GM21360 (cell line): ENCODE results near the gene BTG3.

ENCODE experiments used
- ATAC-seq: cut with Tn5 transposase; IDR thresholded peaks from one replicate; pipeline ENCODE4 v1.9.1; 2021; ENCODE audit warnings: mild to moderate bottlenecking, moderate library complexity; ENCODE audit not compliant: unreplicated experiment

Gene BTG3

DNA sequence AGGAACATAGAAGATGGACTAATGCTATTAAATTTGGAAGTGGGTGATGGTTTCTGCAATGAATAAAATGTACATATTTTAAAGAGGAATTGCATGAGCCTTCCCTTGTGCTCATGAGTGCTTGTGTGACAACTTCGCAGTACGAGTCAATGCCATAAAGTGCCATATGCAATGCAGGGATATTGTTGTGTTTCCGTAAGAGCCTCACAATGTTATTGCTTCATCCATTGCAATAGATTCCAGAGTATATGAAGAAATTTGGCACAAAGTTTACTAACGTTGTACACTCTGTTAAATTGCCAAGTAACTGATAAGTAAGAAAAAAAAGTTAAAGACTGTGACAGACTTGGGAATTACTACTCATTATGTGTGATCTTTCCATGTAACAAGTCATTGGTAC is 22.3 kb downstream of the BTG3 start:
- ATAC-seq, result no peak

DNA sequence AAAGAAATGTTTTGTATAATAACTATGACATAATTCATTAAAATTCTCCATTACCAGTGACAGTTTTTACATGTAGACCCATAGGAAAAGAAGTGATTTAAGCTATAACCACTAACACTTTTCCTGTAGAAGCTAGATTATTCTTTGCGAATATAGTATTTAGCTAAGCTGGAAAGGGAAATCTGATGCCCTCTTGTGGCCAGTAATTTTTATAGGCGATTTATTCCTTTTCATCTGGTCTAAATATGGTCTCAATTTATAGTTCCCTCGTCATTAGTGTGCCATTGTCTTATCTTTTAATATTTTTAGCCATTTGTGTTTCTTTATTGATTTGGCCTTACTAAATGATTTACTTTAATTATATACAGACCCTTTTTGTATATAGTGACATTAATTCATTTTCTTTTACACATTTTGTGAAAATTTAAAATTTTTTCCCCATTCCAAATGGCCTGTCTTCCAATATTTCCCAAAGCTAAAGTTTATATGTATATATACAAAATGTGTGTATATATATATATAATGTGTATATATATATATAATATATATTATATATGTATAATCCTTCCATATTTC is 26.7 kb downstream of the BTG3 start:
- ATAC-seq, result no peak

DNA sequence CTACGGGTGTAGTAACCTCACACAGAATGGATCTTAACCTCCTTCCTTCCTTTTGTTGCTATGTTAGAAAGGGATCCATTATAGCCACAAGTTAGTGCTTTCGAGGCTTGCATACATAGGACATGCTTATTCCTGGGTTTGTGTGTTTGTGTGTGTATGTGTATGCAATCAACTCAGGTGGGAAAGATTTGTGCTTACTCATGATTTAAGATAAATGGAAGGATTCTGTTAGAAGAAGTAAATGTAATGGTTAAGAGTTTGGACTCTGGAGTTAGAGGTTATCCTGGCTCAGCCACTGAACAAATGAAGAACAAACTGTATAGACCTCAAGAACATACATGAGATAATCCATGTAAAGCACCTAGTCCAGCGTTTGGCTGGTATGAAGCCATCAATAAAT is 28.8 kb downstream of the BTG3 start:
- ATAC-seq, result no peak

DNA sequence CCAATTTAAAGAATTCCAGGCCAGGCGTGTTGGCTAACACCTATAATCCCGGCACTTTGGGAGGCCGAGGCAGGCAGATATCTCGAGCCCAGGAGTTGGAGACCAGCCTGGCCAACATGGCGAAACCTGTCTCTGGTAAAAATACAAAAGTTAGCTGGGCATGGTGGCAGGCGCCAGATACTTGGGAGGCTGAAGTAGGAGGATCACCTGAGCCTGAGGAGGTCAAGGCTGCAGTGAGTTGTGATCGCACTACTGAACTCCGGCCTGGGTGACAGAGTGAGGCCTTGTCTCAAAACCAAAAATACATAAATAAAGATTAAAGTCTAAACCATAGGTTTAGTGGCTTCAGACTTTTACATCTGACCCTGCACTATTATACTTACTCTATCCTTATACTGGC is 32.4 kb downstream of the BTG3 start:
- ATAC-seq, result no peak

DNA sequence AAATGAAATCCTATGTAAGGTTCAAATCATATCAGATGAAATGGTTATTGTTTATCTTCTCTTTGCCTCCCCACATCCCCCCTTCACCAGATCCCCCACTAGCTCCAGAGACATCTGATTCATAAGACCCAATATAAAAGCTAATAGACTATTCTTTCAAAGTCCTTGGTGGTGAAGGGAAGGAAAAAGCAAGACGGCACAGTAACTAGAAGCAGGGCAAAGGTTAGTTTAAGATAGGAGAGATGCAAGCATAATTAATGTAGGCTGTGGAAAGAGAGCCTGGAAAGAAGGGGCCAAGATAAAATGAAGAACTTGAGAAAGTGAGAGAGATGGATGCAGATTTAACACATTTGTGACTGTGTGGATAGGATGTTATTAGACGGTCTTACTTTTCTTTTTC is 33.8 kb downstream of the BTG3 start:
- no peak for ATAC-seq

DNA sequence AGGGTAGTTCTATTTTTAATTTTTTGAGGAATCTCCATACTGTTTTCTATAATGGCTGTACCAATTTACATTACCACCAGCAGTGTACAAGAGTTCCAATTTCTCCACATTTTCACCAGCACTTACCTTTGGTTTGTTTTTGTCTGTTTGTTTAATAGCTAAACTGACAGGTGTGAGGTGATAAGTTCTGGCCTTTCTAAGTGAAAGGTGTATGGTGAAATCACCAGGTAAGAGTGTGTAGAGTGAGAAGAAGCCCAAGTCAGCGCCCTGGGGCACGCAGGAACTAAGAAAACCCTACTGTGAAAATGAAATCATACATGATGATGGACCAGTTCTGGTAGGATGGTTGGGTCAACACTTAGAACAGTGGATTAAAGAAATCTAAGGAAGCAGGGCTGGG is 34.5 kb downstream of the BTG3 start:
- ATAC-seq, result no peak

DNA sequence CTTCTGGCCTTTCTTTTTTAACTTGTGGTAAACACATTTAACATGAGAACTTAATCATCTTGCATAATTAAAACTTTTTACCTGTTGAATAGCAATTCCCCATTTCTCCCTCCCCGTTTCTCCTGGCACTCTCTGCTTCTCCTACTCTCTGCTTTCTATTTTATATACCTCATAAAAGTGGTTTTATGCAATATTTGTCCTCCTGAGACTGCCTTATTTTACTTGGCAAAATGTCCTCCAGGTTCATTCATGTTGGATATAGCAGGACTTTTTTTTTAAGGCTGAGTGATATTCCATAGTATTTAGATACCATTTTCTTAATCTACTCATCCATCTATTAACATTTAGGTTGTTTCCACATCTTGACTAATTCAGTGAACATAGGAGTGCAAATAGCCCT is 35.0 kb downstream of the BTG3 start:
- ATAC-seq, result no peak

DNA sequence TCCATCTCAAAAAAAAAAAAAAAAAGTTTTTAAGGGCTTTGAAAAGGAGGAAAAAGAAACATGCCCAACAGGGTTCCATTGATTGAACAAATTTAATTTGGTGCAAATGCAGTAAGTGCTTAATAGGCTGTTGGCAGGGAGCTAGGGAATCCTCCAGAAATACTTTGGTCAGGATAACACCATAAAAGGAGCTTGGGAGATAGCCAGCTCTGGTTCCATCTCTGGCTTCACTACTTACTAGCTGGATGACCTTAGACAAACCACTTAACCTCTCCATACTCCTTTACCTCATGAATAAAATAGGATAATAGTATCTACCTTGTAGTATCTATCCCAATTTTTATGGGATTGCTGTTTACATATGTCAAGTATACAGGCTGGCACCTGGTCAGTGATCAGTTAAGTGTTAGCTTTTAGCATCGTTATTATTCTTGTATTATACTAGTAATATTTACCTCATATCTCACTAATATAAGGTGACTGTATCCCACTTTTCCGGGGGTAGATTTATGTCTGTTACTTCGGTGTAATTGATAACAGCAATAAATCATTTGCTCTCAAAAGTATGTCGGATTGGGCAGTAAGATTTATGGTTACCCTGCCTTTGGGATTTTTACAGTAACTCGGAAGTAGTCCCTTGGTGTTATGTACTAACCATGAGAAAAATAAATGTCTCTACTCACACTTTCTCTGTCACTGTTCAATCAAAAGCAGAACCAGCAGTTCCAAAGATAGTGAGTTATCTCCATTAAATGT is 36.4 kb downstream of the BTG3 start:
- no peak for ATAC-seq

DNA sequence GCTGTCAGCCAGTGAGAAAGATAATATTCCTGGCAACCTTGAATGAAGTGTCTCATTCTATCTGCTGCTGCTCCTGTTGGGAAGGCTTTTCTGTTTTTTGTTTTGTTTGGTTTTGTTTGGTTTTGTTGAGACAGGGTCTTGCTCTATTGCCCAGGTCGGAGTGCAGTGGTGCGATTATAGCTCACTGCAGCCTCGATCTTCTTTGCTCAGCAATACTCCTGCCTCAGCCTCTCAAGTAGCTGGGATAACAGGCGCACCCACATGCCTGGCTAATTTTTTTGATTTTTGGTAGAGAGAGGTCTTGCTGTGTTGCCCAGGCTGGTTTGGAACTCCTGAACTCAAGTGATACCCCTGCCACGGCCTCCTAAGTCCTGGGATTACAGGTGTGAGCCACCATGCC is 37.6 kb downstream of the BTG3 start:
- ATAC-seq, result no peak

DNA sequence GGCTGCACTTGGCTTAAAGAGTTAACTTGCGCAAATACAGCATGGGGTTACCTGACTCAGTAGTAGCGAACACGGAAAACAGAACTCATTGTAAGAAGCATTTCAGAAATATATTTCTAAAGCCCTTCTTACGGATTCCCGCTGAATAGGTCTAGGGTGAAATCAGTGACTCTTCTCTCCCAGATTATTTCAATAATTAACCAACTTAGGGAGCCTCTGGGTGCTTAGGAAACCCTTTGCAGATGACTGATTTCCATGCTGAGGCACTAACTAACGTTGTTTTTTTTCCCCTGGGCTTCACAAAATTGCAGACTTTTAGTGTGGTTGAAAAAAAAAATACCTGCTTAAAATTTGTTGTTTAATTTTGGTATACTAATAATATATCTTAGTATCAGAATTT is 40.3 kb downstream of the BTG3 start:
- no peak for ATAC-seq

DNA sequence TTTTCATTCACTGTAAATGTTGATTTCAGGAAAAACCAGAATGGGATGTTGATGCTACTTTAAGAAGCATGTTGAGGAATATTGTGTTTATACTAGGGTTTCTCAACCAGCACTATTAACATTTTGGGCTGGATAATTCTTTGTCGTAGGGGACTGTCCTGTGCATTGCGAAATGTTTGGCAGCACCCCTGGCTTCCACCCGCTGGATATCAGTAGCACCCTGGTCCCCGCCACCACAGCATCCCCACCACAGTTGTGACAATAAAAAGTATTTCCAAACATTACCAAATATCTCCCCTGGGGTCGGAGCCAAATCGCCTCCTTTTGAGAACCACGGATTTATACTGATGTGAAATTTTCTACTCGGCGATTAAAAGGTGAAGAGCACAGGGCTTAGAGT is 41.9 kb downstream of the BTG3 start:
- no peak for ATAC-seq

DNA sequence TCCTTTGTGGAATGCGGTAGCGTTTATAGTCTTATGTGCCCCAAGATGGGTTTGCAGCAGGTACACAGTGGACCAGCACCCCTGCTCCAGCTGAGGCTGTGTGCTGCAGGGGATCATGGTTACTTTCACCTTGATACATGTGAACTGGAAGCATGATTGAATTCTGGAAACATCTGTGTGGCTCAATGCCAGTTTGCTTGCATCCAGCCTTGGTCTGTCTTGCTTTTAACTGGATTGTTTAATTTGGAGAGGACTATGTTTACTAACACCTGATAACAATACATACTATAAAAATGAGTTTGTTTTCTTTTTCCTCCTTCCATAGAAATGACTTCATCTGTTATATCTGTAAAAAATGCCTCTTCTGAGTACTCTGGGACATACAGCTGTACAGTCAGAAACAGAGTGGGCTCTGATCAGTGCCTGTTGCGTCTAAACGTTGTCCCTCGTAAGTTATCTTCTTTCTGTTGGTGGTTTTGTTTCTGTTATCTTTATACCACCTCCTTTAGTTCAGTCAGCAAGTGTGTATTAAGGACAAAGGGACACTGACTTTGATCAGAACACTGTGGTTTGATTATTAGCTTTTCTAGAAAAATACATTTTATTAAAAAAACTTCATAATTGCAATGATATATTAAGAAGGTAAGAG is 52.2 kb downstream of the BTG3 start:
- no peak for ATAC-seq

DNA sequence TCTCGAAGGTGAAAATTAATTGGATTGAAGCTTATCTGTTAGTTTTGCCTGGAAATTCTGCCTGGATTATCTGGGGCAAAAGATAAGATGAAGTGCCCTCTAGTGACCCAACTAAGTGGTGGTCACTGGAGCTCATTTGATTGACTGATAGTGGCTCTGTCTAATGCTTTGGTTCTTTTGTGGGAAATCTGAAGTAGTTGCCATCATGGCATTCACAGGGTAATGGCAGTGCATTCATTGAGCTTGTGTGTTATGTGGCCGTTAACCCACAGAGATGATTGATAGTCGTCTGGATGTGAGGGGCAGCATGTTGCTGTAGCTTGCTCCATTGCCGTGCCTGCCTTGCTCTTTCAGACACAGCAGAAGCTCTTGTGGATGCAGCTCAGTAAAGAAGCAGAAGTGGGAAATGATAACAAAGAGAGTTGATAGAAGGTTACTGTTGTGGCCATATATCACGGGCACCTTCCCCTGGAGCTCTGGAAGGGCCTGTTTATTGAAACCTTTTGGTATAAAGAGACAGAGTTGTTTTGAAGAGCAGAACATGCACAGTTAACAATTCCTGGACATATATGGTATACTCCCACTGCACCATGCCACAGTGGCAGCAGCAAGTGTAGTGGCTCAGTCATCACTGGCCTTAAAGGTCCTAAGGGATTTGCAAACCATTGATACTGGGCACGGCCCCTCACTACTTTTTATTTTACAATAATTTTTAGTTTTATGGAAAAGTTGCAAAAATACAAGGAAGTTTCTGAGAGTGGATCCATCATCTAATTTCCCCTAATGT is 57.8 kb downstream of the BTG3 start:
- ATAC-seq, result no peak

DNA sequence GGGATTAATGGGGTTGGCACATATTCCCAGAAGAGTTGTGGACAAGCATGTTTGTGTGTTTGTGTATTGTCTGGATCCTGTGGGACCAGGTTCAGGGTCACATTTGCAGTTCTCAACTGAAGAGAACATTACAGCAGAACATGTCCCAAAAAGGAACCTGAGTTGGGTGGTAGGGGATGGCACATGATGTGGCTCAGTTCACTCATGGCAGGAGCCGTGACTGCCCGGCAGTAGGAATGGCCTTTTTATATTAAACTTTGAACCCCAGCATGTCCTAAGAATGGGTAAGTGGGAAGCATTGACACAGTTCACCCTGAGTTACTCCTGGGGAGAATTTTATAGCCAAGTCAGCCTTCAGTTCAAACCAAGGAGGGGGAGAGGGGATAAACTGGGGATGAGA is 58.6 kb downstream of the BTG3 start:
- no peak for ATAC-seq

DNA sequence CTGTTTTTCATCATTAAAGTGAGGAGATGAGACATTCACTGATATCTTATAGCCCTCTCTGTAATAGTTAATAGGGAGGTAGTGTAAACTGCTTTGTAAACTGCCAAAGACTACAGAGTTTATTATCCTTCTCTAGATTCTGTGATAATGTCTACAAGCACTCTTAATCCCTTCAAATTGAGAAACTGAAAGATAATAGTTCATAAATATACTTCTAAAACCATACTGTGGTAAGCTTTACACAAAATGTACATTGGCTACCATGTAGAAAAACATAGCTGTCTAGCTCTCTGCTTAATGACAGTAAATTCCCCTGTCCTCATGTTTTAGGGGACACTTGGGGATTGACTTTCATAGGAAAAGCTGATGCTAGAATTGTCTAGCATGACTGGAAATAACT is 60.3 kb downstream of the BTG3 start:
- ATAC-seq, result no peak

DNA sequence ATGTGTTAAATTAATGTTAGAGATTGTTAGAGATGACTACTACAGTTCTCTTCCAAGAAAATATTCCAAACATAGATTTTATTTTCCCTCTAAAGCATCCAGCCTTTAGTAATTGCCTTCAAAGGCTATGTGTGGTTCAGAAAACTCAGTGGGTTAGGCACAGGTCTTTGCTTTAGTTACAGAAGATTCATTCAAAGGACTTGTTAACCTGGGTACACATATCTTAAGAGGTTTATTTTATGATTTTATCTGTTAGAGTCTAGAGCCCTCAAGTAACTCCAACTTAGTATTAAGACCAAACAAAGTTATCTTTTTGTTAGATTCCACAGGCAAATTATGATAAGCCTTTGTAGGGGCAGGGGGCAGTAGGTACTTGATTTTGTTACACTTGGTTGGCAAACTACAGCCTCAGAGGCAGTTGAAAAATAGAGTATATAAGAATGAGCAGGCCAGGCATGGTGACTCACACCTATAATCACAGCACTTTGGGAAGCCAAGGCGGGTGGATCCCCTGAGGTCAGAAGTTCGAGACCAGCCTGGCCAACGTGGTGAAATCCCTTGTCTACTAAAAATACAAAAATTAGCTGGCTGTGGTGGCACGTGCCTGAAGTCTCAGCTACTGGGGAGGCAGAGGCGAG is 61.9 kb downstream of the BTG3 start:
- ATAC-seq, result no peak

DNA sequence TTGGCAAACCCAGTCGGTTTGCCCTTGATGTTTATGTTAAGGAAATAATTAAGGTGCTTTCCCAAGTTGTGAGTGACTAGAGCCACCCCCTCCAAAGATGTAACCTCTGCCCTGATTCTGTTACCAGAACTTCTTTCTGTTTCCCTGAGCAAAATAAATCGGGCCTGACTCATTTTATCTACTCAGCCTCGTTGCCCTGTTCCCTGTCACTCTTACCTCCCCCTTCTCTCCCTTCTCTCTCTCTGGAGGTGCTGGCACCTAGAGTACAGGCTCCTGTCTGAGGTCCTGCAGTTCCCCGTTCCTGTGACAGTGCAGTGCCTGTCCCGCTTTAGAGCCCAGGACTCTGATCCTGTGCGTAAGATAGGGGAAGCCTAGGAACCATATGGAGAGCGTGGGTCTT is 64.4 kb downstream of the BTG3 start:
- no peak for ATAC-seq

DNA sequence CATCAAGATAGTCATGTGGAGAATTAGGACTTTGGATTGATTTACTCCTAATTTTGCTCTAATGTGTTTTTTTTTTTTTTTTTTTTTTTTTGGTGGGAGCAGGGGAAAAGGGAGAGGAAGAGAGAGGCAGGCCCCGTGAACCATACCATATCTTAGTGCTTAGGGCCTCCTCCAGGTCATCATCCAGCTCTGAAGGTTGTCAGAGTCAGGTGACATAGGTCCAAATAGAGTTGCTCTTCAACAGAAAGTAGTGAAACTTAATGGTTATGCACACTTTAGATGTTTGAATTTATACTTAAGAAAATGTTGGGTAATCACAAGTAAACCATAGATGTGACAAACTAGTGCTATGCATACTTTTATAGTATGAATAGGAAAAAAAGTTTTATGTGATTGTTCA is 67.7 kb downstream of the BTG3 start:
- ATAC-seq, result no peak
